Osteoblast (primary cell): ENCODE data around the gene FAM13C. TPM values are rescaled to one million over a fixed set of nuclear protein-coding genes. Genes with fewer than 3 reads are reported as not detected.

Experiments used
- DNase-seq: peaks from one replicate; pipeline ENCODE4 v3.0.0; 2011; ENCODE audit warnings: low spot score, mixed read lengths; ENCODE audit not compliant: insufficient read length; ENCODE audit errors: missing footprints
- H2AFZ ChIP-seq: 2 replicates; pipeline ENCODE4 v1.6.0; 2011; ENCODE audit warnings: mild to moderate bottlenecking, low read length
- H3K27ac ChIP-seq: 2 replicates; pipeline ENCODE4 v1.5.1; 2011; ENCODE audit warnings: mild to moderate bottlenecking, low read depth, low read length, moderate library complexity
- H3K27me3 ChIP-seq: 2 replicates; pipeline ENCODE4 v1.6.0; 2012; ENCODE audit warnings: mild to moderate bottlenecking, control low read depth, inconsistent platforms, low read length, moderate library complexity; ENCODE audit not compliant: insufficient read depth
- H3K36me3 ChIP-seq: 2 replicates; pipeline ENCODE4 v1.5.1; 2011; ENCODE audit warnings: mild to moderate bottlenecking, low read length, control low read depth, moderate library complexity; ENCODE audit not compliant: insufficient read depth
- H3K4me1 ChIP-seq: 2 replicates; pipeline ENCODE4 v1.5.1; 2011; ENCODE audit warnings: mild to moderate bottlenecking, low read length, control low read depth, moderate library complexity; ENCODE audit not compliant: insufficient read depth
- H3K4me2 ChIP-seq: 2 replicates; pipeline ENCODE4 v1.6.0; 2011; ENCODE audit warnings: mild to moderate bottlenecking, low read length; ENCODE audit not compliant: insufficient read depth
- H3K4me3 ChIP-seq: fragments of 200-600 bp; sonication (generic); 3 replicates; pipeline ENCODE4 v1.5.1; 2012; ENCODE audit warnings: mild to moderate bottlenecking, low read length, inconsistent platforms; ENCODE audit not compliant: insufficient read depth
- H3K79me2 ChIP-seq: 2 replicates; pipeline ENCODE4 v1.6.0; 2012; ENCODE audit warnings: mild to moderate bottlenecking, low read length, control low read depth, inconsistent platforms; ENCODE audit not compliant: insufficient read depth
- H3K9me3 ChIP-seq: 2 replicates; pipeline ENCODE4 v1.5.1; 2011; ENCODE audit warnings: low read depth, low read length, control low read depth
- H4K20me1 ChIP-seq: 2 replicates; pipeline ENCODE4 v1.6.0; 2012; ENCODE audit warnings: mild to moderate bottlenecking, low read length, control low read depth; ENCODE audit not compliant: insufficient read depth
- CTCF ChIP-seq: IDR thresholded peaks from 2 replicates; pipeline ENCODE4 v1.5.1; 2011; ENCODE audit warnings: mild to moderate bottlenecking, low read depth, low read length, moderate library complexity; ENCODE audit errors: extremely low read depth
- total RNA-seq: library from RNA; depleted of rRNA; stranded (reverse); fragments of >200 nt; gene quantifications from 2 replicates; pipeline ENCODE4 v1.2.3, GENCODE V29; 2012

The FAM13C gene
- total RNA-seq, 1 donor = 6.5 TPM

GRCh38 chr10:59237775-59238174, 124.6 kb downstream of the FAM13C start:
- no peak for TF ChIP-seq CTCF
- H2AFZ ChIP-seq = no peak overlapping the region
- no peak for DNase-seq

GRCh38 chr10:59236064-59236697, 126.2 kb downstream of the FAM13C start:
- no peaks in the 10 kb centered on the region for H3K4me1 ChIP-seq
- H4K20me1 ChIP-seq = no peaks in the 10 kb centered on the region
- H3K4me3 ChIP-seq = no peak overlapping the region
- no peaks in the 10 kb centered on the region for H3K36me3 ChIP-seq
- no peak overlapping the region for H2AFZ ChIP-seq
- no peak for DNase-seq
- TF ChIP-seq CTCF = no peak
- no peaks in the 10 kb centered on the region for H3K9me3 ChIP-seq
- H3K27ac ChIP-seq = no peak overlapping the region
- H3K4me2 ChIP-seq = no peak overlapping the region
- H3K79me2 ChIP-seq = no peaks in the 10 kb centered on the region
- no peaks in the 10 kb centered on the region for H3K27me3 ChIP-seq

More at GRCh38 chr10:59237775-59238174, 124.6 kb downstream of the FAM13C start:
- H3K4me2 ChIP-seq = no peak overlapping the region
- H4K20me1 ChIP-seq = no peaks in the 10 kb centered on the region
- no peak overlapping the region for H3K27ac ChIP-seq
- no peak overlapping the region for H3K4me3 ChIP-seq
- no peaks in the 10 kb centered on the region for H3K36me3 ChIP-seq
- no peaks in the 10 kb centered on the region for H3K27me3 ChIP-seq
- H3K9me3 ChIP-seq = no peaks in the 10 kb centered on the region
- no peaks in the 10 kb centered on the region for H3K79me2 ChIP-seq
- H3K4me1 ChIP-seq = no peaks in the 10 kb centered on the region

GRCh38 chr10:59234816-59235429, 127.4 kb downstream of the FAM13C start:
- no peaks in the 10 kb centered on the region for H4K20me1 ChIP-seq
- no peaks in the 10 kb centered on the region for H3K36me3 ChIP-seq
- no peak overlapping the region for H3K4me3 ChIP-seq
- H3K27ac ChIP-seq = no peak overlapping the region
- H3K79me2 ChIP-seq = no peaks in the 10 kb centered on the region
- no peak overlapping the region for H3K4me2 ChIP-seq
- peak overlapping the region; percentile 63 for H2AFZ ChIP-seq
- peak; percentile 76 for TF ChIP-seq CTCF
- DNase-seq = no peak
- H3K4me1 ChIP-seq = no peaks in the 10 kb centered on the region
- no peaks in the 10 kb centered on the region for H3K27me3 ChIP-seq
- no peaks in the 10 kb centered on the region for H3K9me3 ChIP-seq

- Histone ChIP-seq H3K9me3 (no peaks in the 10 kb centered on the region), H3K79me2 (no peaks in the 10 kb centered on the region), H4K20me1 (no peaks in the 10 kb centered on the region), H3K4me3 (no peak overlapping the region), H3K4me1 (no peaks in the 10 kb centered on the region), H3K36me3 (no peaks in the 10 kb centered on the region), H3K27me3 (no peaks in the 10 kb centered on the region), H2AFZ (no peak overlapping the region), H3K4me2 (no peak overlapping the region), H3K27ac (no peak overlapping the region)
- no peak for TF ChIP-seq CTCF
- DNase-seq = no peak
These were observed 128.2 kb downstream of the FAM13C start for GRCh38 chr10:59234194-59234593.
